ENCODE data around the gene LHX1. TPM values are rescaled to one million over a fixed set of nuclear protein-coding genes. Genes with fewer than 3 reads are reported as not detected.

Gene LHX1
- polyA plus RNA-seq, 1 donor (not counting 4 experiments of a cell fraction or from before 2014, with no cell fraction given): 0.35 TPM

DNA sequence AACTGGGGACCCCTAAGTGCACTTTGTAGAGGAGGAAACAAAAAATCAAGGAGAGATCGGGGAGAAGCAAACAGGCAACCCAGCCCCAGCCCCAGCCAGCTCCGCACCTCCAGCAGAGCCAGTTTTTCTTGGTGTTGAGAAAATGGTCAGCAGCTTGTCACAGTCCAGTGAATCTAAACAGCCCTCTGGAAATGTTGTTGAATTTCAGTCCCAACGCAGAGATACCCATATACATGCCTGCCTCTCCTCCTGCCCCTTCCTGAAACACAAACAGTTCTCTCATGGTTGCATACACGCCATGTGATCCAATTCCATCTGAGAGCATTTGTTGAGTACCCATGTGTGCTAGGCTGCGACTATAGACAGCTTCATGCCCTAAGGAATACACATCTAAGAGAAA lies 42.4 kb upstream of the LHX1 start:
- Histone ChIP-seq H3K27me3 (ENCODE audit: control insufficient read depth, extremely low read depth, insufficient read depth, low read length) (peaks cover 7% of the 10 kb centered on the region), H3K4me1 (ENCODE audit: control insufficient read depth, extremely low read depth, insufficient read depth, low read length) (no peaks in the 10 kb centered on the region), H3K9ac (ENCODE audit: control insufficient read depth, extremely low read depth, insufficient read depth, low read length) (no peak overlapping the region), H3K9me1 (ENCODE audit: control insufficient read depth, extremely low read depth, insufficient read depth, low read length) (no peaks in the 10 kb centered on the region), H3K36me3 (ENCODE audit: control insufficient read depth in 2 of 2, extremely low read depth in 1 of 2, insufficient read depth in 2 of 2, low read length in 2 of 2) (no peaks in the 10 kb centered on the region), H3K79me2 (ENCODE audit: control insufficient read depth, insufficient read depth, low read length) (no peaks in the 10 kb centered on the region), H3K4me3 (ENCODE audit: control insufficient read depth in 2 of 3, extremely low read depth in 1 of 3, insufficient read depth in 2 of 3, low read depth in 1 of 3, low read length in 3 of 3) (no peak overlapping the region), H2AFZ (ENCODE audit: control insufficient read depth, low read length) (no peak overlapping the region), H3K27ac (ENCODE audit: control insufficient read depth, insufficient read depth, low read length) (no peak overlapping the region), H4K20me1 (ENCODE audit: control insufficient read depth, extremely low read depth, insufficient read depth, low read length) (no peaks in the 10 kb centered on the region), H3K9me3 (ENCODE audit: control insufficient read depth, low read depth, low read length) (no peaks in the 10 kb centered on the region), H3K4me2 (ENCODE audit: control insufficient read depth, extremely low read depth, insufficient read depth, low read depth, low read length) (no peak overlapping the region)
- dilution Hi-C loops (cut with MboI; ENCODE audit: extremely low pct_ligation_motif_present, low sequenced_read_pairs): no loop called here
- TF ChIP-seq EZH2 (IDR thresholded peaks at IDR 0.05; ENCODE audit: low read length): no peak
- TF ChIP-seq, protein P1, sequence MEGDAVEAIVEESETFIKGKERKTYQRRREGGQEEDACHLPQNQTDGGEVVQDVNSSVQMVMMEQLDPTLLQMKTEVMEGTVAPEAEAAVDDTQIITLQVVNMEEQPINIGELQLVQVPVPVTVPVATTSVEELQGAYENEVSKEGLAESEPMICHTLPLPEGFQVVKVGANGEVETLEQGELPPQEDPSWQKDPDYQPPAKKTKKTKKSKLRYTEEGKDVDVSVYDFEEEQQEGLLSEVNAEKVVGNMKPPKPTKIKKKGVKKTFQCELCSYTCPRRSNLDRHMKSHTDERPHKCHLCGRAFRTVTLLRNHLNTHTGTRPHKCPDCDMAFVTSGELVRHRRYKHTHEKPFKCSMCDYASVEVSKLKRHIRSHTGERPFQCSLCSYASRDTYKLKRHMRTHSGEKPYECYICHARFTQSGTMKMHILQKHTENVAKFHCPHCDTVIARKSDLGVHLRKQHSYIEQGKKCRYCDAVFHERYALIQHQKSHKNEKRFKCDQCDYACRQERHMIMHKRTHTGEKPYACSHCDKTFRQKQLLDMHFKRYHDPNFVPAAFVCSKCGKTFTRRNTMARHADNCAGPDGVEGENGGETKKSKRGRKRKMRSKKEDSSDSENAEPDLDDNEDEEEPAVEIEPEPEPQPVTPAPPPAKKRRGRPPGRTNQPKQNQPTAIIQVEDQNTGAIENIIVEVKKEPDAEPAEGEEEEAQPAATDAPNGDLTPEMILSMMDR (optimal IDR thresholded peaks at IDR 0.05 in 1 of 3, IDR thresholded peaks at IDR 0.05 in 1 of 3, conservative IDR thresholded peaks at IDR 0.05 in 1 of 3; ENCODE audit: extremely low read depth in 1 of 3, insufficient read depth in 2 of 3, low read length in 3 of 3): no peak
- DNase-seq (ENCODE audit: low read depth, low spot score) (no peak), FAIRE-seq (no peak)

DNA sequence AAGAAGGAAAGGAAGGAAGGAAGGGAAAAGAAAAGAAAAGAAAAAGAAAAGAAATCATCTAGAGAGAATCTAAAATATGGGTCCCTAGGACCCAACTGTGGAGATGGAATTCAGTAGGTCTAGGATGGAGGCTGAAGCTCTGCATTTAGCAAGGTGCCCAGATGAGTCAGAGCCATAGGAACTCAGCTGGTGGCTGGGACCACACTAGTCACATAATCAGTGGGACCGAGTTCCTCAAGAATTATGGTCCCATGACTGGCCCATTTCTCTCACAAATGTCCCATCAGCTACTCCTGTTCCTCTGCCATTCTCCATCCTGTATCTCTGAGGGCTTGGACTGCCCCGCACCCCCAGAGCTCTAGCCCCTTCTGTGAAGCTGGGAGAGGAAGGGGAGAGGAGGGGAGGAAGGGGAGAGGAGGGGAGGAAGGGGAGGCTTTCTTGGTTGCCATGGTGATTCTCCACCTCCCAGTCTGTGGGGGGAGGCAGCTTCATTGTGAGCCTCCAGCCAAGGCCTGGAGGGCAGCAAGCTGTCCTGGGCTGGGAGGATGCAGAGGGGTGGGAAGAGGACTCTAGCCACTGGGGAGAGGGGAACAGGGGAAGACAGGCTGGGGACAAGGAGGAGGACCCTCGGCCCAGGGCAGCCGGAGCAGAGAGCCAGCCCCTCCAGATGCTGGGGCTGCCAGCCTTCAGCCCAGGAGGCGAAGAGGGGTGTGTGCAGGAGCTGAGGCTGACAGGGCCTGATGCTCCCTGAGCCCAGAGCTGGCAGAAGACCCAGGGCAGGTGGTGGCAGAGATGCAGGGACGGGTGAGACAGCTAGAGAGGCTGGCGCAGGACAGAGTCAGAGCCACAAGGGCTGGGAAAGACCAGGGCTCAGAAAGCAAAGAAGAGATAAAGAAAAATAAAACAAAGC lies 37.8 kb upstream of the LHX1 start:
- TF ChIP-seq EZH2 (IDR thresholded peaks at IDR 0.05; ENCODE audit: low read length): no peak
- TF ChIP-seq, protein P1 (optimal IDR thresholded peaks at IDR 0.05 in 1 of 3, IDR thresholded peaks at IDR 0.05 in 1 of 3, conservative IDR thresholded peaks at IDR 0.05 in 1 of 3; ENCODE audit: extremely low read depth in 1 of 3, insufficient read depth in 2 of 3, low read length in 3 of 3): no peak
- H3K36me3 ChIP-seq (ENCODE audit: control insufficient read depth in 2 of 2, extremely low read depth in 1 of 2, insufficient read depth in 2 of 2, low read length in 2 of 2): no peaks in the 10 kb centered on the region
- H3K79me2 ChIP-seq (ENCODE audit: control insufficient read depth, insufficient read depth, low read length): no peaks in the 10 kb centered on the region
- peaks cover 16% of the 10 kb centered on the region for H3K4me1 ChIP-seq (ENCODE audit: control insufficient read depth, extremely low read depth, insufficient read depth, low read length)
- H3K27me3 ChIP-seq (ENCODE audit: control insufficient read depth, extremely low read depth, insufficient read depth, low read length): peaks cover 3% of the 10 kb centered on the region
- no peak overlapping the region for H3K9ac ChIP-seq (ENCODE audit: control insufficient read depth, extremely low read depth, insufficient read depth, low read length)
- H4K20me1 ChIP-seq (ENCODE audit: control insufficient read depth, extremely low read depth, insufficient read depth, low read length): no peaks in the 10 kb centered on the region
- no peak overlapping the region for H3K27ac ChIP-seq (ENCODE audit: control insufficient read depth, insufficient read depth, low read length)
- DNase-seq (ENCODE audit: low read depth, low spot score): no peak
- H3K4me3 ChIP-seq (ENCODE audit: control insufficient read depth in 2 of 3, extremely low read depth in 1 of 3, insufficient read depth in 2 of 3, low read depth in 1 of 3, low read length in 3 of 3): no peak overlapping the region
- no peak overlapping the region for H2AFZ ChIP-seq (ENCODE audit: control insufficient read depth, low read length)
- FAIRE-seq: no peak
- no peak overlapping the region for H3K4me2 ChIP-seq (ENCODE audit: control insufficient read depth, extremely low read depth, insufficient read depth, low read depth, low read length)
- dilution Hi-C loops (cut with MboI; ENCODE audit: extremely low pct_ligation_motif_present, low sequenced_read_pairs): no loop called here
- no peaks in the 10 kb centered on the region for H3K9me3 ChIP-seq (ENCODE audit: control insufficient read depth, low read depth, low read length)
- H3K9me1 ChIP-seq (ENCODE audit: control insufficient read depth, extremely low read depth, insufficient read depth, low read length): no peaks in the 10 kb centered on the region
